ENCODE results near the gene PERM1.
"Not testable (repeated sequence)": the region's sequence is repeated elsewhere in the genome, so short reads cannot be mapped to it uniquely, and the experiment has no call there.

Gene PERM1

DNA sequence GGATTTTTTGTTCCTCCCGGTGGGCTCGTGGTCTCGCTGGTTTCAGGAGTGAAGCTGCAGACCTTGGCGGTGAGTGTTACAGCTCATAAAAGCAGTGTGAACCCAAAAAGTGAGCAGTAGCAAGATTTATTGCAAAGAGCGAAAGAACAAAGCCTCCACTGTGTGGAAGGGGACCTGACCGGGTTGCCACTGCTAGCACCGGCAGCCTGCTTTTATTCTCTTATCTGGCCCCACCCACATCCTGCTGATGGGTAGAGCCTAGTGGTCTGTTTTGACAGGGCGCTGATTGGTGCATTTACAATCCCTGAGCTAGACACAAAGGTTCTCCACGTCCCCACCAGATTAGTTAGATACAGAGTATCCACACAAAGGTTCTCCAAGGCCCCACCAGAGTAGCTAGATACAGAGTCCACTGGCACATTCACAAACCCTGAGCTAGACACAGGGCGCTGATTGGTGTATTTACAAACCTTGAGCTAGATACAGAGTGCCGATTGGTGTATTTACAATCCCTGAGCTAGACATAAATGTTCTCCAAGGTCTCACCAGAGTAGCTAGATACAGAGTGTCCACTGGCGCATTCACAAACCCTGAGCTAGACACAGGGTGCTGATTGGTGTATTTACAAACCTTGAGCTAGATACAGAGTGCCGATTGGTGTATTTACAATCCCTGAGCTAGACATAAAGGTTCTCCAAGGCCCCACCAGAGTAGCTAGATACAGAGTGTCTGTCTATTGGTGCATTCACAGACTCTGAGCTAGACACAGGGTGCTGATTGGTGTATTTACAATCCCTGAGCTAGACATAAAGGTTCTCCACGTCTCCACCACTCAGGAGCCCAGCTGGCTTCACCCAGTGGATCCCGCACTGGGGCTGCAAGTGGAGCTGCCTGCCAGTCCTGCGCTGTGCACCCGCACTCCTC, 35.8 kb upstream of the PERM1 start:
- not testable (repeated sequence) for DNase-seq (ENCODE audit: low read depth in 2 of 2)

DNA sequence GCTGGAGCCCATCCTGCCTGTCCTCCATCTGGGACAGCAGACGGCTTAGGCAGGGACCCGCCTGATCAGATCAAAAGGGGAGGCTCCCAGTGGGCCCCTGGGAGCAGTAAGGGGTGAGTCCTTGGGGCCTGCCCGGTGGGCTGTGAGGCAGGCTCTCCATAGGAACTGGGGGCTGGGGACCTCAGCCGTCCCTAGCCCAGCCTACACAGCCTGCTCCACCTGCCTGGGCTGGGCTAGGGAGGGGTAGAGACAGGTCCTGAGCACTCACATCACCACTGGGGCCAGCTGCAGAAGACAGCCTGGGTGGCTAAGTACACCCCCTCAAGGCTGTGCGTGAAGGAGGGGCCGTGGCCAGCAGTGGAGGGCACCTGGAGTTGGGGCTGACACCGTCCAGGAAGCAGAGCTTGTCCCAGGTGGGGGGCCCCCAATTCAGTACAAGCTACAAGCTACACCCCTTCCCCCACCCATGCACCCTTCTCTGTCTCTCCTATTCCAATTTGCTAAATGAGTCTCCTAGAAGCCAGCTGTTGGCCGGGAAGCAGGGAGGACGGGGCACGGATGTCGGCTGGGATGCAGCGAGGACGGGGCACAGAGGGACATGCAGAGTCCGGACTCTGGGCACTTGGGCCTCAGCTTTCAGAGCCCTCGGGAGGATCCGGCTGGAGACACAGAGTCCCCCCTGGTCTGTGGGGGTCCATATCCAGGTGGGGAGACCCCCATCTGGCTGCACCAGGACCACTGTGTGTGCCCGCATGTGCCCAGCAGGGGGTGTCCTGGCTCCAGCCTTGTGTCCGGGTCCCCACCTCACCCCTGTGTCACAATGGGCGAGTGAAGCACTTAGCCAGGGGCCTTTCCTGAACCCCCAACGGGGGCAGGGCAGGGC, 33.1 kb upstream of the PERM1 start:
- DNase-seq (ENCODE audit: low read depth in 2 of 2), result no peak

DNA sequence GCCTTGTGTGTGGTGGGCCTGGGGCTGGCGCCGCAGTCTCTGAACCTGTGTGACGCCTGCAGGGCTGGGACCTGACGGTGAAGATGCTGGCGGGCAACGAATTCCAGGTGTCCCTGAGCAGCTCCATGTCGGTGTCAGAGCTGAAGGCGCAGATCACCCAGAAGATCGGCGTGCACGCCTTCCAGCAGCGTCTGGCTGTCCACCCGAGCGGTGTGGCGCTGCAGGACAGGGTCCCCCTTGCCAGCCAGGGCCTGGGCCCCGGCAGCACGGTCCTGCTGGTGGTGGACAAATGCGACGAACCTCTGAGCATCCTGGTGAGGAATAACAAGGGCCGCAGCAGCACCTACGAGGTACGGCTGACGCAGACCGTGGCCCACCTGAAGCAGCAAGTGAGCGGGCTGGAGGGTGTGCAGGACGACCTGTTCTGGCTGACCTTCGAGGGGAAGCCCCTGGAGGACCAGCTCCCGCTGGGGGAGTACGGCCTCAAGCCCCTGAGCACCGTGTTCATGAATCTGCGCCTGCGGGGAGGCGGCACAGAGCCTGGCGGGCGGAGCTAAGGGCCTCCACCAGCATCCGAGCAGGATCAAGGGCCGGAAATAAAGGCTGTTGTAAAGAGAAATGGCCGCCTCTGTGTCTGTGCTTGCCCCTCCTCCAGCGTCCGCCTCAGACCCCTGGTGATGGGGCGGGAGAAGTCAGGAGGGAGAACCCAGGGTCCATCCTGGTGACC, 32.2 kb upstream of the PERM1 start:
- DNase-seq (ENCODE audit: low read depth in 2 of 2), result no peak

DNA sequence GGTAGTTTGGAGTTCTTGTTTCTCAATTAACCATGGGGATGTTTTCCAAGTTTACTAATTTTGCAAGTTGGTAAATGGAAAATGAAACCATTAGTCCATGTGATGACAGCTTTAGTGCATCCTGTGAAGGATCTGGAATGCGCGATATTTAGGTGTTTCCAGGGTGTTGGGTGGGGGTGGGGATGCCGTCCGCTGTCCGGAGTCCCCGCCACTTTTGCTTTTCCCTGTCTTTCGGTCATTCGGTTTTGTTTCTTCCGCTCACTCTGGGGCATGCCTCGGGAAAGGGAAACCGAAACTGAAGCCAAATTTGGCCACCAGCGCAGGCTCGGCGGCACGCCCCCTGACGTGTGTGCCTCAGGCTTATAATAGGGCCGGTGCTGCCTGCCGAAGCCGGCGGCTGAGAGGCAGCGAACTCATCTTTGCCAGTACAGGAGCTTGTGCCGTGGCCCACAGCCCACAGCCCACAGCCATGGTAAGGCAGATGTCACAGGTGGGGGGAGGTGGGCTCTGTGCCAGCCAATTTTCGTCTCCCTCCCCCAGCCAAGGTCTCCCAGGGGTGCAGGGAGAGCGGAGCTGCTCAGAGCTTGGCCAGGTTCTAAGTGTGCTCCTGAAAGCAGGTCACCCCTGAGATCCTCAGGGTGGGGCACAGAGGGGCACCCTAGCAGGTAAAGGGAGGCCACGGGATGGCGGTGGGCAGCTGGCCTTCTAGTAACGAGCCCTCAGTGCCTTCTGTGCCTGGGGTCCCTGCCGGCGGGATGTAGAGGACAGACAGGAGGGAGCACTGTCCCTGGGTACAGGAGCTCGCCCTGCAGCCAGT, 31.4 kb upstream of the PERM1 start, which contains the start of gene ISG15:
ISG15 (plus strand) TSS at position 393 of the 817 bp plus-strand sequence; CDS start at position 470, 77 bp downstream.
- peak; percentile 69 to 82 for DNase-seq (ENCODE audit: low read depth in 2 of 2)

DNA sequence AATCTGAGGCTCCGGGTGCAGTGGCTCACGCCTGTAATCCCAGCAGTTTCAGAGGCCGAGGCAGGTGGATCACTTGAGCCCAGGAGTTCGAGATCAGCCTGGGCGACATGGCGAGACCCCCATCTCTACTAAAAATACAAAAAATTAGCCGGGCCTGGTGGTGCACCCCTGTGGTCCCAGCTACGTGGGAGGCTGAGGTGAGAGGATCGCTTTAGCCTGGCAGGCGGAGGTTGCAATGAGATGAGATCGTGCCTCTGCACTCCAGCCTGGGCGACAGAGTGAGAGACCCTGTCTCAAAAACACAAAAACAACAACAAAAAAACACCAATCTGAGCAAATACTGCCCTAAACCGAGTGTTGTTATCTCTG, 30.8 kb upstream of the PERM1 start:
- not testable (repeated sequence) for DNase-seq (ENCODE audit: low read depth in 2 of 2)

DNA sequence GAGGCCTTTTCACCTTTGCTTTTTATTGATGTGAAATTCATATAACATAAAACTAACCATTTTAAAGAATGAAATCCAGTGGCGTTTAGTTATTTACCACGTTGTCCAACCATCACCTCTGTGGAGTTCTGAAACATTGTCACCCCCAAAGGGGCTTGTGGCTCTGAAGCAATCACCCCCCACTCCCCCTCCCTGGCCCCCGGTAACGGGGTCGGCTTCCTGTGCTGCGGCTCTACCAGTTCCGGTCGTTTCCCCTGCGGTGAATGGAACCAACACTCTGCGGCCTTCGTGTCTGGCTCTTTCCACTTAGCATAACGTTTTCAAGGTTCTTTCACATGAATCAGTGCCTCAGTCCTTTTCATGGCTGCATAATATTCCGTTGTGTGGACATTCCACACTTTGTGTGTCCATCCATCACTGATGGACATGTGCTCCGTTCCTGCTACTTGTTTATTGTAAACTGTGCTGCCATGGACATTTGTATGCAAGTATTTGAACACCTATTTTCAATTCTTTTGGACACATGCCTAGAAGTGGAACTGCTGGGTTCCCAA, 29.6 kb upstream of the PERM1 start:
- no peak for DNase-seq (ENCODE audit: low read depth in 2 of 2)

DNA sequence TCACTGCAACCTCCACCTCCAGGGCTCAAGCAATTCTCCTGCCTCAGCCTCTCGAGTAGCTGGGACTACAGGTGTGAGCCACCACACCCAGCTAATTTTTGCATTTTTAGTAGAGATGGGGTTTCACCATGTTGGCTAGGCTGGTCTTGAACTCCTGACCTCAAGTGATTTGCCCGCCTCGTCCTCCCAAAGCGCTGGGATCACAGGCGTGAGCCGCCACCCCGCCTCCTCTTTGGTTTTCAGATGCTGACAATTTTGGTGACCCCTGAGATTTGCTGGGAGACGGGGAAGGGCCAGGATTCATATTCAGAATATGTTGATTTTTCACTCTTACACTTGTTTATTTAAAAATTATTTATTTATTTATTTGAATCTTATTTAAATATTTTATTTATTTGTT, 28.2 kb upstream of the PERM1 start:
- not testable (repeated sequence) for DNase-seq (ENCODE audit: low read depth in 2 of 2)

DNA sequence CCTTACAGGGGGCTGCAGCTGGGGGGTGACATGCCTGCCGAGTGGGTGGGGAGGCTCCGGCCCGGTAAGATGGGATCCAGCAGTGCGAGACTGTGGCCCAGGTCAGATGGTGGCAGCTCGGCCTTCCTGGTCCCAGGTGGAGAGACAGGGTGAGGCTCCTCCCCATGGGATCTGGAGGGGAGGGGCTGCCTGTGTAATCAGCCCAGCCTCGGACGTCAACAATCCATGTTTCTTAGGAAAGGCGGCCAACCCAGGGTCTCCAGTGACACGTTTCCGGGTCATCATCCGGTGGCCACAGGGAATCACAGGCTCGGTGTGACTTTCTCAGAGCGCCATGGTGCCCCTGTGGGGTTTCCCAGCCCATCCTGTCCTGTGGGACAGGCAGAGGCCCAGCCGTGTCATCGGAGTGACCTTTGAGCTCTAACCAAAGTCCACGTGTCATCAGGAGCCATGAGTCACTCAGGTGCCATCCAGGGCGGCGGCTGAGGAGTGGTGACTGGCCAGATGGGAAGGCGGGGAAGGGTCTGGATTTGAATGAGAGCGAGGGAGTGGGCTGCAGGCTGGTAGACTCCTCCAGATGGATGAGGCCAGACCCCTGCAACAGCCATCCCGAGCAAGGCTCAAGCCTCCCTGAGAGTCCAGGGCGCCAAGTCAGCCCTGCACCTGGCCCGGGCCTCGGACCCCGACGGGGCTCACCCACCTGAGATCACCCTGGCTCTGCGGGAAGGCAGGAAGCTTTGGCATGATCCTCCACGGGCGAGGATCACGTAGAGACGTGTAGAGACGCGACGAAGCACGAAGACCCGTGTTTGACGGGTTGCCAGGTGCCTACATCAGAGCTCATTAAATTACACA, 24.6 kb upstream of the PERM1 start:
- DNase-seq (ENCODE audit: low read depth in 2 of 2), result no peak

DNA sequence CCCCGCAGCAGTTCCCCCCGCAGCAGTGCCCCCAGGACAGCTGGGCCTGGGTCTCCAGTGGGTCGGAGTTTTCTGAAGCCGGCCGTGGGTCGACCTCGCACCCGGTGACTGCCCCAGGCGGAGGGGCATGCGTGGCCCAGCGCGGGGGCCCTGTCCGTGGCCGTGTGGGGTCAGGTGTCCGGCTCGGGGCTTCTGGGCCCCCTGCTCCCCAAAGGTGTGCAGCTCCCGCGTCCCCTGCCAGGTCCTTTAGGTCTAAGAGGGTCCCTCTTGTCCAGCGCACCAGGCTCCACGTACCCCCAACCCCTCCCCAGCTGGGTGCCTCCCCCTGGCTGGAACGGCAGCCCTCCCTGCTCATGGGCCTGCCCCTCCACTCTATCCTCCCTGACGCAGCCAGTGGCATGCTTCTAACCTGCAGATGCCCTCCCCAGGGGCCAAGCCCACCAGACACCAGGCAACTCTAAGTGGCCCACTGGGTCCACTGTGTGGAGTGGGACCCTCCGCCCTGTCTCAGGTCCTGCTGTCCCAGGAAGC, 23.9 kb upstream of the PERM1 start:
- DNase-seq (ENCODE audit: low read depth in 2 of 2), result no peak

DNA sequence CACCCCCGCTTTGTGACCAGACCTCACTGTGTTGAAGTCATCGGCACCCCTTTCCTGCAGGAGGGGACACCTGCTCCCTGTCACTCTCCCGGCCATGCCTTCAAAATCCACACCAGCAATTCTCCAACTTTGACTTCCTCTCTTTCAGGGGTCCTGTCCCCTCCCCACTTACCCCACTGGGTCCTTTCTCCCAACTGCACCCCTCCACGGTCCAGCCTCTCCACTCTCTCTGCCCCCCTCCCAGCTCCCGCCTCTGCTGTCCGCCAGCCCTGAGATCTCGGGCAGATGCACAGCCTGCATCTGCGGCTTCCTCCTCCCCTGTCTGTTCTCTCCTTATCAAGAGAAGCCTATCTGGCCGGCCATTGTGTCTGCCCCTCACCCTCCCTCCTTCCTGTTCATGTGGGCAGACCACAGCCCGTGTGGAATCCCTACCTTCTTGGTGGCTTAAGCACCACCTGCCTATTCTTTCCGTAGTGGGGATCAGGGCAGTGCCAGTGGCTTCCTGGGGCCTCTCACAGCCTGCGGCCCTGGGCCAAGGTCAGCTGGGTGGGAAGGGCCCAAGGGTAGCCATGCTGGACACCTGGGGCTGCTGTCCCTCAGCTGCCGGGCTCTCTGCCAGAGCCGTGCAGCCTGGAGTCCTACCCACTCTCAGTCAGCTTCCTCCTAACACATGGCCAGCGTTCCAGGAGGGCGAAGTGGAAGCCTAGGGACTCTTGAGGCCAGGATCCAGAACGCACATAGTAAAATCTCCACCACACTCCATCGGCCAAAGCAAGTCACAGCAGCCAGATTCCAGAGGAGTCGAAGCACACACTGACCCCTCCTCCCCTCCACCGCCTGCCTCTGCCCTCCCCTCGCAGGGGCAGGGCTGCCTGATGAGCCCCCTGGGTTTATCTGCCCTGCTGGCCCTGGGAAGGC, 23.1 kb upstream of the PERM1 start:
- no peak for DNase-seq (ENCODE audit: low read depth in 2 of 2)

DNA sequence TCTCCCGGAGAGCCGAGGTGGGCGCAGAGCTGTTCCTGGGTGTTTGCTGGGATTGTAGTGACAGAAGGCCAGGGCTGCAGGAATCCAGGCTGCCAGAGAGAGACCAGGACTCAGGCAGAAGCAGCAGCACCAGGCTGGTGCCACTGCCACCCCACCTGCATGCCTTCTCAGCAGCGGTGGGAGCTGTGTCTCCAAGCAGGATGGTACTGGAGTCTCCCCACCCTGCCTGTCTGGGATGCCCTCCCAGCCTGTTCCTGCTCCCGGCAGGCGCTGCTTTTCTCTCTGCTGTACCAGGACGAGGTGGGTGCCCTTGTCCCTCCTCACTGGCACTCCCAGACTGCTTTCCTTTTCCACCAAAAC, 22.5 kb upstream of the PERM1 start:
- no peak for DNase-seq (ENCODE audit: low read depth in 2 of 2)

DNA sequence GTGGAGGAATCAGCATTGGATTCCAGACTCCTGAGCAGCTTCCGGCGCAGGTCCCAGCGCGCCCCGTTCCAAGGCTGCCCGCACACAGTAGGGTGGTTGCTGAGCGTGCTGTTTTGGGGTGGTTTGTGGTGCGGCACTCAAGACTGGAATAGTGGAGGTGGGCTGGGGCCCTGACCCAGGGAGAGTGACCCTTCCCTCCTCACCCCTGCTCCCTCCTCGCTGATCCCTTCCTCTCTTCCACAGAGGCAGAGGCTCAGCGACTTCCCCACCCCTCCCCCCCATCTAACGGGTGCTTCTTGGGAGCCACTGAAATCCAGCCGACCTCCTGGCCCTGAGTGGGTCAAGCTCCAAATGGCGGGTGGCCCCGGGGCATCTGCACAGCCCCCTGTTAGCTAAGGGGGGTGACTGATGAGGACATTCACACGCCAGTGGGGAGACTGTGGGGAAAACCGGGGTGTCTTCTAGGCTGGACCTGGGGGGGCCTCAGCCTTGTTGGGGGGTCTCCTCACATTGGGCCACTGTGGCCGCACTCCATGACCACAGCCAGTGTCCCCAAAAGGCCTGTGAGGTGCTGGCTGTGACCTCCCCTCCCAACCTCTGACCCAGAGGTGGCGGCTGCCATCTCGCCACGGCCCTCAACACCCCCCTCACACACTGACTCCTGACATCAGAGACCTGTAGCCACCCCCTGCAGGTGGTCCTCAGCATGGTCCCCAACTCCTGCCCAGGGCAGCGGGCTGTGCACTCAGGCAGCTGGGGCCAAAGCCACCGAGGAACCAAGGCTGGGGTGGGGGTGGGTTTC, 21.9 kb upstream of the PERM1 start:
- no peak for DNase-seq (ENCODE audit: low read depth in 2 of 2)

DNA sequence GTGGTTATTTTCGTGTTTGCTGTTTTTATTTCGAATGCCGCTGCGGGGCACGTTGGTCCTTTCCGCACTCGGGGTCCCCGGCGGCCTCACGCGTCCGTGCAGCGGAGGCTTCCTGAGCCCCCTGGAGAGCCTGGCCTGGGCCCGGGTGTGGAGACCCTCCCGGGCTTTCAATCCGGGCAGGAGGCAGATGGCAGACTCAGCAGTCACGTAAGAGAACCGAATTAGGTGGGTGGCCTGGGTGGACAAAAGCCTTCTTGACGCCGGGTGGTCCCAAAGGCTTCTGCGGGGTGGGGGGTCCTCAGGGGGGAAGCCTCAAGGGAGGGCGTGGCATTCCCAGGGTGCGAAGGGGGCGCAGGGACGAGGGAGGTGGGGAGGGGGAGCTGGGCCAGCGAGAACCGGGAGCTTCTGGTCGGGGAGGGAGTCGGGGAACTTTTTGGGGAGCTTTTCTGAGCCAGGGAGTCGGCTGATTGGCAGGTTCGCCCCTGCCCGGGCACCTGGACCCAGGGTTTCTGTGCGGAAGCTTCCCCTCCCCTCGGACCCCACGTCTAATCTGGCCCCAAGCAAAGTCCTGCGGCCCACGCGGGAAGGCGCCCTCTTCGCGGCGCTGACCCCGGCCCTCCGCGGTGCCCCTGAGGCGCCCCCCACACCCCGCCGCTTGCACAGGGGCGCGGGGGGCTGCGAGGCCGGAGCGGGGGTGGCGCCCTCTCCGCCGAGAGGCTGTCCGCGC, 19.3 kb upstream of the PERM1 start:
- DNase-seq (ENCODE audit: low read depth in 2 of 2), result no peak

DNA sequence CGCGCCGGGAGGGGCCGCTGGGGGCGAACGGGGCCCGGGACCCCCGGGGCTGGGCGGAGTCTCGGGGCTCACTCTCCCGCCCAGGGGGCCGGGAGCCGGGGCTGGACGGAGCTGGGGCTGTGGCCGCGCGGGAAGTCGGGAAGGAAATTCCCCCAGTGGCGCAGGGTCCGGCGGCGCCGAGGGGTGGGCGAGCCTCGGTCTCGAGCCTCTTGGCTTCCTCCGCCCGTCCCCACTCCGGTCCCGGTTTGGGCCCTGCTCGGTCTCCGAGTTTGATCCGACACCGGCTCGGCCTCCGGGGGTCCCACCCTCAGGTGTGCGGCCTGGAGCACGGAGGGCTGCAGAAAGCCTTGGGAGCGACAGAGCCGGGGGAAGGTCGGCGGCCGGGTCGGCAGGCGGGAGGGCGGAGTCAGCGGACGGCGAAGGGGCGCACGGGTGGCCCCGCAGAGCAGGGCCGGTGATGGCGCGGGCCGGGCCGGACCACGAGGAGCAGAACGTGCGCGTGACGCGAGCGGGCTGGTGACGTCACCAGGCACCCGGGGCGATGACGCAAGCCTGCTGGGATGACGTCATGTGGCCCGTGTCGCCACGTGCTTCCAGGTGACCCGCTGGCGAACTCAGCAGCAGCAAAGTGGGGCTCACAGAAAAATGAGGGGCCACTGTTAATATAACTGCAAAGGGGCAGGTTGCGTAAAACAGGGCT, 18.6 kb upstream of the PERM1 start:
- DNase-seq (ENCODE audit: low read depth in 2 of 2), result peak; percentile 52 to 71

DNA sequence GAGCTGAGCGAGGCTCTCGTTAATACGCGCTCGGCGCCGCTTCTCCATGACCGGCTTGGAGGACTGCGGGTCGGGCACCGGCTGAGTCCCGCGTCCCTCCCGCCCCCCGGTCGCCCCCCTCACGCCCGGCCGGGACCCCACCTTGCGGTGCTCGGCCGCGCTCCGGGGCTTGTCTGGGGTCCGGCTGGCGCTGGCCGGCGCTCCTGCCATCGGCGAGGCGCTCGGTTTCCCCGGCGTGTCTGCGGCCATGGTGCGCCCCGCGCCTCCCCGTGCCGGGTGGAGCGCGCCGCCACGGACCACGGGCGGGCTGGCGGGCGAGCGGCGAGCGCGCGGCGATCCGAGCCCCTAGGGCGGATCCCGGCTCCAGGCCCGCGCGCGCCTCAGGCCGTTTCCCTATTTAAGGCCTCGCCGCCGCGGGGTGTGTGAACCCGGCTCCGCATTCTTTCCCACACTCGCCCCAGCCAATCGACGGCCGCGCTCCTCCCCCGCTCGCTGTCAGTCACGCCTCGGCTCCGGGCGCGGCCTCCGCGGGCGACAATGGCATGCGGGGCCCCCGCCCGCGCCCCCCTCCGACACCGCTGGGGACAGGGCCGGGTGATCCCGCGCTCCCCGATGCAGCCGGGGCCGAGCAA, 17.9 kb upstream of the PERM1 start, which contains the start of gene HES4:
HES4 (minus strand) TSS at position 373 of the 632 bp plus-strand sequence; CDS start at position 249, 124 bp downstream.
- DNase-seq (ENCODE audit: low read depth in 2 of 2), result peak in 1 of 2 donors; percentile 61

Data from stimulated activated CD4-positive, alpha-beta T cell treated with anti-CD3 and anti-CD28 coated beads, Interleukin-4, amount 100 ng/mL, for 48 hours (primary cell).